Trophoblast cell (in vitro differentiated cells and primary cell): Measurements from ENCODE around the gene DSCAM.

Experiments
- DNase-seq, 2 donors: peaks; one replicate each; pipeline ENCODE4 v3.0.0-alpha.2; 2016
- H2AFZ ChIP-seq: 2 replicates; pipeline ENCODE4 v1.6.1; 2013; ENCODE audit warnings: low read length, moderate library complexity, mild to moderate bottlenecking; ENCODE audit not compliant: insufficient read depth, poor library complexity
- H2AK5ac ChIP-seq: 2 replicates; pipeline ENCODE4 v1.6.1; 2013; ENCODE audit warnings: mild to moderate bottlenecking, low read length
- H2BK120ac ChIP-seq: 2 replicates; pipeline ENCODE4 v1.6.1; 2013; ENCODE audit warnings: low read length, mild to moderate bottlenecking, moderate library complexity; ENCODE audit not compliant: insufficient read depth, poor library complexity
- H2BK12ac ChIP-seq: 2 replicates; pipeline ENCODE4 v1.6.1; 2013; ENCODE audit warnings: mild to moderate bottlenecking, low read length, moderate library complexity
- H2BK5ac ChIP-seq: 2 replicates; pipeline ENCODE4 v1.6.1; 2013; ENCODE audit warnings: low read length, low read depth, moderate library complexity, mild to moderate bottlenecking; ENCODE audit not compliant: poor library complexity
- H3K14ac ChIP-seq: 2 replicates; pipeline ENCODE4 v1.6.1; 2013; ENCODE audit warnings: mild to moderate bottlenecking, low read length
- H3K18ac ChIP-seq: 2 replicates; pipeline ENCODE4 v1.6.1; 2013; ENCODE audit warnings: mild to moderate bottlenecking, low read length
- H3K23ac ChIP-seq: 2 replicates; pipeline ENCODE4 v1.6.1; 2013; ENCODE audit warnings: low read length
- H3K27ac ChIP-seq: 2 replicates; pipeline ENCODE4 v1.5.1; 2013; ENCODE audit warnings: low read depth, mild to moderate bottlenecking, inconsistent platforms, low read length, moderate library complexity
- H3K27me3 ChIP-seq: 2 replicates; pipeline ENCODE4 v1.6.1; 2013; ENCODE audit warnings: inconsistent platforms, mild to moderate bottlenecking, low read length, moderate library complexity; ENCODE audit not compliant: insufficient read depth
- H3K36me3 ChIP-seq, 2 experiments: 1 replicate in 1 of 2; 2 replicates in 1 of 2; pipeline ENCODE4 v1.6.1; 2013; ENCODE audit warnings: low read length in 2 of 2, mild to moderate bottlenecking in 2 of 2, moderate library complexity in 1 of 2; ENCODE audit not compliant: insufficient read depth in 2 of 2, control insufficient read depth in 1 of 2
- H3K4ac ChIP-seq: 2 replicates; pipeline ENCODE4 v1.6.1; 2013; ENCODE audit warnings: low read depth, mild to moderate bottlenecking, low read length, moderate library complexity
- H3K4me1 ChIP-seq, 2 experiments: 1 replicate in 1 of 2; 2 replicates in 1 of 2; pipeline ENCODE4 v1.6.1; 2013; ENCODE audit warnings: low read length in 2 of 2, mild to moderate bottlenecking in 2 of 2, moderate library complexity in 1 of 2; ENCODE audit not compliant: insufficient read depth in 2 of 2, control insufficient read depth in 1 of 2
- H3K4me2 ChIP-seq: 2 replicates; pipeline ENCODE4 v1.6.1; 2013; ENCODE audit warnings: inconsistent platforms, mild to moderate bottlenecking, low read length, moderate library complexity
- H3K4me3 ChIP-seq: 2 replicates; pipeline ENCODE4 v1.5.1; 2013; ENCODE audit warnings: mild to moderate bottlenecking, low read depth, low read length, inconsistent platforms
- H3K79me1 ChIP-seq: one replicate; pipeline ENCODE4 v1.6.1; 2013; ENCODE audit warnings: low read length
- H3K79me2 ChIP-seq: 2 replicates; pipeline ENCODE4 v1.6.1; 2013; ENCODE audit warnings: low read length, mild to moderate bottlenecking; ENCODE audit not compliant: control insufficient read depth, insufficient read depth, poor library complexity
- H3K9ac ChIP-seq: 2 replicates; pipeline ENCODE4 v1.6.1; 2013; ENCODE audit warnings: mild to moderate bottlenecking, low read length
- H3K9me3 ChIP-seq: 2 replicates; pipeline ENCODE4 v1.6.1; 2013; ENCODE audit warnings: low read depth, mild to moderate bottlenecking, control low read depth, inconsistent platforms, low read length; ENCODE audit not compliant: insufficient read depth
- H4K12ac ChIP-seq: 2 replicates; pipeline ENCODE4 v1.6.1; 2013; ENCODE audit warnings: low read depth, mild to moderate bottlenecking, low read length, moderate library complexity
- H4K8ac ChIP-seq: 2 replicates; pipeline ENCODE4 v1.6.1; 2013; ENCODE audit warnings: low read depth, mild to moderate bottlenecking, low read length, moderate library complexity
- H4K91ac ChIP-seq: one replicate; pipeline ENCODE4 v1.6.1; 2013; ENCODE audit warnings: low read depth, mild to moderate bottlenecking, low read length, moderate library complexity
- WGBS: extraction: QIAGEN DNeasy Blood & Tissue Kit; methylation state at CpG from one replicate; pipeline ENCODE4 v1.1.7; 2013; ENCODE audit warnings: missing lambda C conversion rate; ENCODE audit not compliant: insufficient read length, insufficient coverage; ENCODE audit errors: extremely low coverage; 5-methylcytosine and 5-hydroxymethylcytosine counted together

The DSCAM gene

DNA sequence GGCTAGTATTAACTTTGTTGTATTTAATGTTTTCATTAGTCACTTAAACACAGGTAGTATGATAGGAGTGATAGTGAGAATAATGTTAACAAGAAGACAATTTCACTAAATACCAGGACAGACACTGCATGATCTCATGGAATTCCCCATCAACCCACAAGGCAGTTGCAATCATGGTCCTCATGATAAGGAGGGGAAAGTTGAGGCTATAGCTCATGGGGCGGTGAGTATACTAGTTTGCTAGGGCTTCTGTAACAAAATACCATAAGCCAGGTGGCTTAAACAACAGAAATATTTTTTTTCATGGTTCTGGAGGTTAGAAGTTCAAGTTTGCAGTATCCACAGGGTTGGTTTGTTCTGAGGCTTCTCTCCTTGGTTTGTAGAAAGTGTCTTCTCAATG is 115.8 kb downstream of the DSCAM start:
- no peak overlapping the region for H3K14ac ChIP-seq
- H4K12ac ChIP-seq = no peak overlapping the region
- no peak overlapping the region for H3K27ac ChIP-seq
- WGBS = no CpG with 5 or more reads among the region's 1 CpG
- H3K18ac ChIP-seq = no peak overlapping the region
- no peak overlapping the region for H3K23ac ChIP-seq
- H2AFZ ChIP-seq = no peak overlapping the region
- H3K4me2 ChIP-seq = no peak overlapping the region
- H4K8ac ChIP-seq = no peak overlapping the region
- H2BK120ac ChIP-seq = no peak overlapping the region
- no peaks in the 10 kb centered on the region for H3K4me1 ChIP-seq
- no peak overlapping the region for H2BK5ac ChIP-seq
- H3K9ac ChIP-seq = no peak overlapping the region
- no peaks in the 10 kb centered on the region for H3K79me2 ChIP-seq
- no peak overlapping the region for H2BK12ac ChIP-seq
- no peak overlapping the region for H3K4me3 ChIP-seq
- H3K27me3 ChIP-seq = peaks cover 2% of the 10 kb centered on the region
- no peaks in the 10 kb centered on the region for H3K9me3 ChIP-seq
- no peaks in the 10 kb centered on the region for H3K36me3 ChIP-seq
- no peak overlapping the region for H3K4ac ChIP-seq
- H2AK5ac ChIP-seq = no peak overlapping the region
- no peaks in the 10 kb centered on the region for H3K79me1 ChIP-seq
- peak; percentile 48 to 76 for DNase-seq
- H4K91ac ChIP-seq = no peak overlapping the region

DNA sequence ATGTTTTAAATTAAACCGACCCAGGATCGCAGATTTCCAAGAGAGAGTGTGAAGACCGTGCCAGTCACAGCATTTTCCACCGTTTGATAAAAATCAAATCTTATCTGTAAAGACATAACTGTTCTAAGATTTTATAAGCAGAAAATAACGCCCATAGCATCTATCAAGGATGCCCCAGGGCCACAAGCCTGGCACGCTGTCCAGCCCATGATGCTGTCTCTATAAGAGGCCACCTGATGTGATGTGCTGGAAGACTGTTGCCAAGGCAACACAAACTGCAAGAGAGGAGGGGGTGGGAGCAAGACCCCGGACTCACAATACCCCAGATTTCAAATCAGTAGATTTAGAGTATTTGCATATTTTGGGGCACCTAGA is 116.5 kb downstream of the DSCAM start:
- H3K9me3 ChIP-seq = no peaks in the 10 kb centered on the region
- no peak overlapping the region for H3K4me3 ChIP-seq
- no peaks in the 10 kb centered on the region for H3K79me1 ChIP-seq
- peak; percentile 61 to 87 for DNase-seq
- H2BK5ac ChIP-seq = no peak overlapping the region
- WGBS = no CpG with 5 or more reads among the region's 7 CpGs
- no peak overlapping the region for H3K4ac ChIP-seq
- H3K27ac ChIP-seq = no peak overlapping the region
- H3K4me1 ChIP-seq = no peaks in the 10 kb centered on the region
- H3K14ac ChIP-seq = no peak overlapping the region
- no peak overlapping the region for H4K8ac ChIP-seq
- no peak overlapping the region for H4K91ac ChIP-seq
- H2AK5ac ChIP-seq = no peak overlapping the region
- H3K27me3 ChIP-seq = peaks cover 2% of the 10 kb centered on the region
- H3K79me2 ChIP-seq = no peaks in the 10 kb centered on the region
- no peak overlapping the region for H3K18ac ChIP-seq
- H3K9ac ChIP-seq = no peak overlapping the region
- H2AFZ ChIP-seq = no peak overlapping the region
- H3K36me3 ChIP-seq = no peaks in the 10 kb centered on the region
- H2BK120ac ChIP-seq = no peak overlapping the region
- no peak overlapping the region for H2BK12ac ChIP-seq
- H4K12ac ChIP-seq = no peak overlapping the region
- no peak overlapping the region for H3K23ac ChIP-seq
- no peak overlapping the region for H3K4me2 ChIP-seq

DNA sequence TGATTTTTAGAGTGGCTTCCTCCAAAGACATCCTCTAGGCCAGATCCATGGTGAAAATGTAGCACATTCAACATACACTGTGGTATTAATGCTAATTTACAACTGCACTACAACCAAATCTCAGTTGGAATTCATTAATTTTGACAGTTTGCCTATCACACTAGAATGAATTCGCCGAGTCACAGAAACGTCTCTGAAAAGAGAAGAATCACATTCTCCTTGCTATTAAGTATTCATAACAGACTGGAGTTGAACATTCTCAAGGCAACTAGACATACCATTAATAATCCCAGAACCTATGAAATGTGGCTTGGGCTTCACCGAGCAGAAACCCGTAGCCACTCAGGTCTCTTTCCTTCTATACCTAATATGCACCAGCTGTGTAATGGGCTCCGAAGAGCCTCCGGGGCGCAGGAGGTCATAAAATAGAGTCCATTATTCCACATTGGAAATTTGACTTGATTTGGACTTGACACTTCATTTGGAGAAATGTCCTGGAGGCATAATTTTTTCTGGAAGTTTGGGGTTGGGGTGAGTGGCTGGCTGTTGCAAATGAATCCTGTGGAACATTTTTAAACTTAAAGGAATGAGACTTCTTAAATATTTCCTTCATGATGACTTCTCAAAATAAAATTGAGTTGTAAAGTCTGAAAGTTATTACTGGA is 117.1 kb downstream of the DSCAM start:
- Histone ChIP-seq H2BK120ac (no peak overlapping the region), H3K79me2 (no peaks in the 10 kb centered on the region), H3K4me2 (no peak overlapping the region), H4K12ac (no peak overlapping the region), H3K9ac (no peak overlapping the region), H3K27ac (no peak overlapping the region), H3K79me1 (no peaks in the 10 kb centered on the region), H2AK5ac (no peak overlapping the region), H3K36me3 (no peaks in the 10 kb centered on the region), H3K4me3 (no peak overlapping the region), H2BK12ac (no peak overlapping the region), H3K4ac (no peak overlapping the region), H3K27me3 (peaks cover 2% of the 10 kb centered on the region), H4K8ac (no peak overlapping the region), H2BK5ac (no peak overlapping the region), H4K91ac (no peak overlapping the region), H3K23ac (no peak overlapping the region), H3K14ac (no peak overlapping the region), H2AFZ (no peak overlapping the region), H3K4me1 (no peaks in the 10 kb centered on the region), H3K9me3 (no peaks in the 10 kb centered on the region), H3K18ac (no peak overlapping the region)
- peak in 1 of 2 donors; percentile 1 for DNase-seq
- no CpG with 5 or more reads among the region's 8 CpGs for WGBS

DNA sequence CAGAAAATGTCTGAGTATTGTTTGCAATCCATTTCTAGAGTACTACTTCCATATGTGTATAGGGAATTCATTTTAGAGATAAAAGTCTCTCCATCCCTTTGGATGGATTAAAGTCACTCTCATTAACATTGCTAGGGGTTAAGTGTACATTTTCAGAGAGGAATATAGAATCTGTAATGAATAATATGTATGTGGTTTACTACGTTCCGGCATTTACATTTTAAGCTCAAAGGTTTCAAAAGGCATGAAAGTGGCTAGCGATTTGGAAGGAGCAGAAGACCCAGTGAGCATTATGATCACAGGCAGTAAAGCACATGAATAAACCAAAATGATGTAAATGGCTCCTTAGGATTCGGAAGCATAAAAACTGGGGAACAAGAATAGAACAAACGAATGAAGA is 123.0 kb downstream of the DSCAM start:
- WGBS = no CpG with 5 or more reads among the region's 5 CpGs
- Histone ChIP-seq H3K18ac (no peak overlapping the region), H4K91ac (no peak overlapping the region), H3K14ac (no peak overlapping the region), H3K36me3 (no peaks in the 10 kb centered on the region), H3K4ac (no peak overlapping the region), H2AFZ (no peak overlapping the region), H3K4me1 (no peaks in the 10 kb centered on the region), H3K9me3 (no peaks in the 10 kb centered on the region), H3K27me3 (no peaks in the 10 kb centered on the region), H3K27ac (no peak overlapping the region), H2BK12ac (no peak overlapping the region), H3K79me1 (no peaks in the 10 kb centered on the region), H3K79me2 (no peaks in the 10 kb centered on the region), H3K23ac (no peak overlapping the region), H3K4me2 (no peak overlapping the region), H4K8ac (no peak overlapping the region), H2BK5ac (no peak overlapping the region), H2BK120ac (no peak overlapping the region), H3K9ac (no peak overlapping the region), H3K4me3 (no peak overlapping the region), H4K12ac (no peak overlapping the region), H2AK5ac (no peak overlapping the region)
- DNase-seq = no peak
